DND-41 (cell line): ENCODE data around the gene TMEM178B.
A peak's percentile ranks its signal among the peaks of the same experiment; 100 is the strongest.

ENCODE experiments used
- ATAC-seq: fragments of 200-7000 bp; cut with Tn5 transposase; 3 replicates; pipeline ENCODE4 v1.9.1; 2021; ENCODE audit warnings: low read depth; ENCODE audit not compliant: insufficient read depth
- DNase-seq: peaks from one replicate; pipeline ENCODE4 v3.0.0-alpha.2; 2020
- H2AFZ ChIP-seq: 2 replicates; pipeline ENCODE4 v1.6.0; 2012; ENCODE audit warnings: low read depth, low read length
- H3K27ac ChIP-seq: 2 replicates; pipeline ENCODE4 v1.5.1; 2012; ENCODE audit warnings: low read length, inconsistent platforms
- H3K27me3 ChIP-seq: fragments of 200-600 bp; sonication (generic); 2 replicates; pipeline ENCODE4 v1.6.0; 2012; ENCODE audit warnings: low read length, mild to moderate bottlenecking, inconsistent platforms; ENCODE audit not compliant: insufficient read depth, poor library complexity
- H3K36me3 ChIP-seq: 2 replicates; pipeline ENCODE4 v1.5.1; 2012; ENCODE audit warnings: low read length, inconsistent platforms; ENCODE audit not compliant: insufficient read depth
- H3K4me1 ChIP-seq: 2 replicates; pipeline ENCODE4 v1.5.1; 2012; ENCODE audit warnings: mild to moderate bottlenecking, low read length; ENCODE audit not compliant: insufficient read depth
- H3K4me2 ChIP-seq: 2 replicates; pipeline ENCODE4 v1.6.0; 2012; ENCODE audit warnings: mild to moderate bottlenecking, moderate library complexity, low read length, inconsistent platforms; ENCODE audit not compliant: insufficient read depth
- H3K4me3 ChIP-seq, 2 experiments: fragments of 200-600 bp in 1 of 2; shearing (Covaris generic) in 1 of 2; 2 replicates each; pipeline ENCODE4 v1.5.1; 2012 to 2016; ENCODE audit warnings: inconsistent platforms in 2 of 2, low read length in 2 of 2, mild to moderate bottlenecking in 2 of 2, low read depth in 1 of 2, moderate library complexity in 1 of 2
- H3K79me2 ChIP-seq: 2 replicates; pipeline ENCODE4 v1.6.0; 2012; ENCODE audit warnings: low read length, inconsistent platforms; ENCODE audit not compliant: insufficient read depth
- H3K9ac ChIP-seq: 2 replicates; pipeline ENCODE4 v1.6.0; 2012; ENCODE audit warnings: low read depth, mild to moderate bottlenecking, inconsistent platforms, low read length, moderate library complexity
- H3K9me3 ChIP-seq: 2 replicates; pipeline ENCODE4 v1.5.1; 2012; ENCODE audit warnings: low read length, moderate library complexity, mild to moderate bottlenecking, inconsistent platforms; ENCODE audit not compliant: insufficient read depth, severe bottlenecking
- H4K20me1 ChIP-seq: 2 replicates; pipeline ENCODE4 v1.6.0; 2012; ENCODE audit warnings: low read length; ENCODE audit not compliant: insufficient read depth
- CTCF ChIP-seq: IDR thresholded peaks from 2 replicates; pipeline ENCODE4 v1.5.1; 2012; ENCODE audit warnings: borderline replicate concordance, low read length, moderate library complexity, mild to moderate bottlenecking; ENCODE audit not compliant: poor library complexity, severe bottlenecking; ENCODE audit errors: extremely low read depth
- EZH2 ChIP-seq: IDR thresholded peaks from 3 replicates; pipeline ENCODE4 v1.6.1; 2012; ENCODE audit warnings: borderline replicate concordance, low read depth, mild to moderate bottlenecking, moderate library complexity, low read length, inconsistent platforms; ENCODE audit not compliant: severe bottlenecking

The TMEM178B gene

GRCh38 chr7:141333459-141333858, 259.6 kb downstream of the TMEM178B start:
- H3K9me3 ChIP-seq: no peaks in the 10 kb centered on the region
- no peak overlapping the region for H3K9ac ChIP-seq
- TF ChIP-seq EZH2: no peak
- no peak for TF ChIP-seq CTCF
- no peak overlapping the region for H2AFZ ChIP-seq
- no peak overlapping the region for H3K4me2 ChIP-seq
- no peaks in the 10 kb centered on the region; the same call in 1 of the 2 replicates for H4K20me1 ChIP-seq
- ATAC-seq (0 out of 3 replicates have a peak, but pooled peaks have one; percentile 39), DNase-seq (no peak)
- no peaks in the 10 kb centered on the region for H3K27me3 ChIP-seq
- H3K36me3 ChIP-seq: no peaks in the 10 kb centered on the region
- no peak overlapping the region for H3K4me3 ChIP-seq
- H3K4me1 ChIP-seq: no peaks in the 10 kb centered on the region
- no peak overlapping the region for H3K27ac ChIP-seq
- H3K79me2 ChIP-seq: no peaks in the 10 kb centered on the region

GRCh38 chr7:141335164-141335563, 261.3 kb downstream of the TMEM178B start:
- H3K36me3 ChIP-seq: no peaks in the 10 kb centered on the region
- H3K27me3 ChIP-seq: no peaks in the 10 kb centered on the region
- DNase-seq (no peak), ATAC-seq (no peak)
- H3K4me1 ChIP-seq: no peaks in the 10 kb centered on the region
- no peaks in the 10 kb centered on the region; the same call in 1 of the 2 replicates for H4K20me1 ChIP-seq
- H3K4me3 ChIP-seq: no peak overlapping the region
- H3K79me2 ChIP-seq: no peaks in the 10 kb centered on the region
- H3K4me2 ChIP-seq: no peak overlapping the region
- no peak overlapping the region for H3K9ac ChIP-seq
- no peaks in the 10 kb centered on the region for H3K9me3 ChIP-seq
- no peak overlapping the region for H3K27ac ChIP-seq
- TF ChIP-seq CTCF (no peak), EZH2 (no peak)
- H2AFZ ChIP-seq: no peak overlapping the region

GRCh38 chr7:141339603-141340002, 265.7 kb downstream of the TMEM178B start:
- no peak for TF ChIP-seq EZH2
- Histone ChIP-seq H3K9me3 (no peaks in the 10 kb centered on the region), H3K27me3 (peaks cover 3% of the 10 kb centered on the region), H3K4me3 (no peak overlapping the region), H3K4me2 (no peak overlapping the region), H3K36me3 (no peaks in the 10 kb centered on the region), H3K9ac (no peak overlapping the region), H2AFZ (no peak overlapping the region), H3K4me1 (no peaks in the 10 kb centered on the region), H3K27ac (no peak overlapping the region), H3K79me2 (no peaks in the 10 kb centered on the region), H4K20me1 (no peaks in the 10 kb centered on the region; the same call in 1 of the 2 replicates)
- ATAC-seq (no peak), DNase-seq (no peak)

GRCh38 chr7:141340991-141341390, 267.1 kb downstream of the TMEM178B start:
- H3K4me3 ChIP-seq: no peak overlapping the region
- H3K9ac ChIP-seq: no peak overlapping the region
- ATAC-seq: no peak
- no peak for TF ChIP-seq EZH2
- TF ChIP-seq CTCF: no peak
- H3K27ac ChIP-seq: no peak overlapping the region
- DNase-seq: no peak
- no peaks in the 10 kb centered on the region for H3K36me3 ChIP-seq
- H3K4me2 ChIP-seq: no peak overlapping the region
- H4K20me1 ChIP-seq: no peaks in the 10 kb centered on the region
- H2AFZ ChIP-seq: no peak overlapping the region
- H3K9me3 ChIP-seq: no peaks in the 10 kb centered on the region
- no peaks in the 10 kb centered on the region for H3K4me1 ChIP-seq
- H3K27me3 ChIP-seq: peaks cover 3% of the 10 kb centered on the region
- H3K79me2 ChIP-seq: no peaks in the 10 kb centered on the region
